Activated B cell treated with CpG ODN at 0.5 μM for 24 hours (primary cell): ENCODE results near the gene DAO. TPM values are rescaled to one million over a fixed set of nuclear protein-coding genes. Genes with fewer than 3 reads are reported as not detected.
"Not testable (repeated sequence)": the region's sequence is repeated elsewhere in the genome, so short reads cannot be mapped to it uniquely, and the experiment has no call there.

Experiments
- ATAC-seq: fragments of 200-7000 bp; cut with Tn5 transposase; one replicate; pipeline ENCODE4 v1.10.0; 2021; ENCODE audit warnings: low read depth, mild to moderate bottlenecking, moderate library complexity
- CTCF ChIA-PET: fragments of 350-600 bp; sonication (Branson Sonifier 250); formaldehyde crosslinking; loops from one replicate; lab custom pipeline; 2021; ENCODE audit warnings: antibody characterized with exemption; lab: Charles Lee
- POLR2A ChIA-PET: fragments of 350-600 bp; sonication (Branson Sonifier 250); formaldehyde crosslinking; loops from one replicate; lab custom pipeline; 2021; ENCODE audit warnings: antibody characterized with exemption; lab: Charles Lee
- DNase-seq: peaks from one replicate; pipeline ENCODE4 v3.0.0; 2022
- H3K27ac Mint-ChIP-seq: one replicate; pipeline ENCODE4 v1.8.0; 2020; ENCODE audit warnings: mixed read lengths
- H3K27me3 Mint-ChIP-seq: one replicate; pipeline ENCODE4 v1.8.0; 2021; ENCODE audit warnings: mixed read lengths
- H3K36me3 Mint-ChIP-seq: one replicate; pipeline ENCODE4 v1.8.0; 2021; ENCODE audit warnings: low read depth, mixed read lengths
- H3K4me1 Mint-ChIP-seq: one replicate; pipeline ENCODE4 v1.8.0; 2021; ENCODE audit warnings: mixed read lengths
- H3K4me3 Mint-ChIP-seq: one replicate; pipeline ENCODE4 v1.8.0; 2020; ENCODE audit warnings: mild to moderate bottlenecking, mixed read lengths
- H3K9me3 Mint-ChIP-seq: one replicate; pipeline ENCODE4 v1.8.0; 2020; ENCODE audit warnings: mixed read lengths
- intact Hi-C: fragments of 100-400 bp; cut with micrococcal nuclease; formaldehyde crosslinking; loops from one replicate; pipeline ENCODE4 v1.15.1; 2024
- total RNA-seq: library from RNA; stranded (reverse); gene quantifications from 2 replicates; pipeline ENCODE4 v1.2.3, GENCODE V29; 2022
- TF ChIP-seq, protein P1 (sequence below): fragments of 200-600 bp; IDR thresholded peaks from one replicate; pipeline ENCODE4 v1.8.0; 2022; ENCODE audit warnings: antibody characterized with exemption, mild to moderate bottlenecking

Gene DAO
- total RNA-seq, 1 donor from 2014 or later = not detected

DNA sequence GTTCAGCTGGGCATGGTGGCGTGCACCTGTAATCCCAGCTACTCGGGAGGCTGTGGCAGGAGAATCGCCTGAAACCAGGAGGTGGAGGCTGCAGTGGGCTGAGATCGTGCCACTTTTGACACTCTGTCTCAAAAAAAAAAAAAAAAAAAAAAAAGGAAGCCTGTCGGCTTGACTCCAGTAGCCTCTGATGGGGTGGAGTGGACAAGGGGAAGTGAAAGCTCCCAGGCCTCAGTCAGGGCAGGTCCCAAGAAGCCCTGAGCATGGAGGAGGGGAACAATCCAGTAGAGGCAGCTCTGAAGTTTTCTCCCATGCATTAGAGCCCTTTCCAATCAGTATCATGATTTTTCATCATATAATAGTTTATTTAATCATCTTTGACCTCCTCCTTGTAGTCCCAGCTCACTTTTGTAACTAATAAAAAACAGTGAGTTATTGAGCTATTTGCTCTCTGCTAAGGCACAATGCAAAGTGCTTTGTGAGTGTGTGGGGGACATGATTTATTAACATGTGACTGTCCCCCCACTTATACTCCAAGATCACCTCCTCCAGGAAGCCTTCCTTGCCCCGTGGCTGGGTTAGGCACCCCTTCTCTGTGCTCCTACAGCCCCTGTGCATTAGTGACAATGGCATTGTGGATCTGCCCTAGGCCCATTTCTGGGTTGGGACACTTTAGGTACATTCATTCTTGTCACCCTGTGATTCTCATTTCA is 17.9 kb upstream of the DAO start:
- H3K4me1 Mint-ChIP-seq = peaks cover 42% of the 10 kb centered on the region
- peak overlapping the region; percentile 27 for H3K27ac Mint-ChIP-seq
- intact Hi-C loops = loop anchor here (2.0 to 5.0 kb wide), 2 partner anchors 191 to 230 kb away; partner anchors contain the start of genes ALKBH2 and USP30

GRCh38 chr12:108862588-108862959 is 17.3 kb upstream of the DAO start:
- Mint-ChIP-seq H3K27ac (peak overlapping the region; percentile 27), H3K9me3 (no peaks in the 10 kb centered on the region), H3K27me3 (no peaks in the 10 kb centered on the region), H3K4me3 (no peak overlapping the region), H3K36me3 (no peaks in the 10 kb centered on the region), H3K4me1 (peaks cover 42% of the 10 kb centered on the region)
- intact Hi-C loops = loop anchor here (2.0 to 5.0 kb wide), 2 partner anchors 190 to 230 kb away; partner anchors contain the start of genes ALKBH2 and USP30
- ATAC-seq (no peak), DNase-seq (no peak)
- TF ChIP-seq, protein P1, sequence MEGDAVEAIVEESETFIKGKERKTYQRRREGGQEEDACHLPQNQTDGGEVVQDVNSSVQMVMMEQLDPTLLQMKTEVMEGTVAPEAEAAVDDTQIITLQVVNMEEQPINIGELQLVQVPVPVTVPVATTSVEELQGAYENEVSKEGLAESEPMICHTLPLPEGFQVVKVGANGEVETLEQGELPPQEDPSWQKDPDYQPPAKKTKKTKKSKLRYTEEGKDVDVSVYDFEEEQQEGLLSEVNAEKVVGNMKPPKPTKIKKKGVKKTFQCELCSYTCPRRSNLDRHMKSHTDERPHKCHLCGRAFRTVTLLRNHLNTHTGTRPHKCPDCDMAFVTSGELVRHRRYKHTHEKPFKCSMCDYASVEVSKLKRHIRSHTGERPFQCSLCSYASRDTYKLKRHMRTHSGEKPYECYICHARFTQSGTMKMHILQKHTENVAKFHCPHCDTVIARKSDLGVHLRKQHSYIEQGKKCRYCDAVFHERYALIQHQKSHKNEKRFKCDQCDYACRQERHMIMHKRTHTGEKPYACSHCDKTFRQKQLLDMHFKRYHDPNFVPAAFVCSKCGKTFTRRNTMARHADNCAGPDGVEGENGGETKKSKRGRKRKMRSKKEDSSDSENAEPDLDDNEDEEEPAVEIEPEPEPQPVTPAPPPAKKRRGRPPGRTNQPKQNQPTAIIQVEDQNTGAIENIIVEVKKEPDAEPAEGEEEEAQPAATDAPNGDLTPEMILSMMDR = no peak
- POLR2A ChIA-PET = interaction anchor here (0.7 to 1.6 kb wide), 4 partner anchors 10 to 190 kb away, joined by 3 to 22 read pairs (median 5); partner anchors contain the start of gene USP30
- CTCF ChIA-PET = interaction anchor here (1.3 kb wide), 1 partner anchor 22 kb away, joined by 4 read pairs; no protein-coding TSS in a partner anchor

More for the DNA sequence above, 17.9 kb upstream of the DAO start:
- Mint-ChIP-seq H3K4me3 (no peak overlapping the region), H3K9me3 (no peaks in the 10 kb centered on the region), H3K36me3 (no peaks in the 10 kb centered on the region), H3K27me3 (no peaks in the 10 kb centered on the region)
- CTCF ChIA-PET = interaction anchor here (1.3 kb wide), 1 partner anchor 23 kb away, joined by 4 read pairs; no protein-coding TSS in a partner anchor
- POLR2A ChIA-PET = interaction anchor here (0.6 to 1.6 kb wide), 6 partner anchors 9 to 227 kb away, joined by 3 to 22 read pairs (median 5); partner anchors contain the start of gene USP30
- ATAC-seq (peak; percentile 47), DNase-seq (peak; percentile 44)
- TF ChIP-seq, protein P1 = no peak

DNA sequence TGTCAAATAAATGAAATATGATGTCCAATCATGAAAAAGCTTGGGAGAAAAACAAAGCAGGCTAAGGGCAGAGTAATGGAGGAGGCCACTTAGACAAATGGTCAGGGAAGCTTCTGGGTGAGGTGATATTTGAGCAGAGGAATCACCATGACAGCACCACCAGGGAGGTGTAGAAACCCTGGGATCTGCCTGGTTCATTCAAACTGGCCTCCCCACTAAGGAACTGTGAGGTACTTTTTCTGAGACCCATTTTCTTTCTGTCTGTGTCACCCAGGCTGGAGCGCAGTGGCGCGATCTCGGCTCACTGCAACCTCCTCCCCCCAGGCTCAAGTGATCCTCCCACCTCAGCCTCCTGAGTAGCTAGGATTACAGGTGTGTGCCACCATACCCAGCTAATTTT is 14.7 kb upstream of the DAO start:
- H3K27ac Mint-ChIP-seq = no peak overlapping the region
- POLR2A ChIA-PET = interaction anchor here (0.7 kb wide), 1 partner anchor 77 kb away, joined by 7 read pairs; no protein-coding TSS in a partner anchor
- DNase-seq (no peak), ATAC-seq (no peak)
- no peaks in the 10 kb centered on the region for H3K36me3 Mint-ChIP-seq
- CTCF ChIA-PET = no interaction called here
- intact Hi-C loops = no loop called here
- H3K4me3 Mint-ChIP-seq = no peak overlapping the region
- peaks cover 23% of the 10 kb centered on the region for H3K4me1 Mint-ChIP-seq
- TF ChIP-seq, protein P1 = no peak
- no peaks in the 10 kb centered on the region for H3K9me3 Mint-ChIP-seq
- H3K27me3 Mint-ChIP-seq = no peaks in the 10 kb centered on the region

GRCh38 chr12:108866083-108866482 is 13.8 kb upstream of the DAO start:
- peaks cover 15% of the 10 kb centered on the region for H3K4me1 Mint-ChIP-seq
- ATAC-seq, H3K9me3 Mint-ChIP-seq, DNase-seq, H3K27ac Mint-ChIP-seq, intact Hi-C loops, H3K36me3 Mint-ChIP-seq, H3K27me3 Mint-ChIP-seq, H3K4me3 Mint-ChIP-seq, CTCF ChIA-PET: not testable (repeated sequence)
- POLR2A ChIA-PET = interaction anchor here (0.7 kb wide), 1 partner anchor 77 kb away, joined by 7 read pairs; no protein-coding TSS in a partner anchor

DNA sequence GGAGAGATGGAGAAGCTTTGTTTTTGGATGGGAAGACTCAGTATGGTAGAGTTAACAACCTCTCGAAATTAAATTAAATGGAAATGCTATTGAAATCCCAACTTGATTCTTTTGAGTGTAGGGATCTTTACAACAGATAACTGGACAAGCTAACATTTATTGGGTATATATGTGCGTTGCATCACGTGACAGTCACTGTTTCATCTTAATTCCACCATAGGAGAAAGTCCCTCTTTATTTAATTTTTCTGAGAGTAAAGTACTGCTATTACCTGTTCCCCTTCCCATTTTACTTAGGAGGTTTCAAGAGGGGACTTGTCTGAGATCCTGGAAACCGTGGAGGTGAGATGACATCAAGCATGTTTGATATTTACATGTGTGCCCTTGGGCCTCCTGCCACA is 11.1 kb upstream of the DAO start:
- ATAC-seq (no peak), DNase-seq (no peak)
- Mint-ChIP-seq H3K27ac (no peak overlapping the region), H3K9me3 (no peaks in the 10 kb centered on the region), H3K4me3 (no peak overlapping the region), H3K27me3 (no peaks in the 10 kb centered on the region), H3K36me3 (no peaks in the 10 kb centered on the region), H3K4me1 (no peaks in the 10 kb centered on the region)
- ChIA-PET CTCF (interaction anchor here (0.9 to 1.5 kb wide), 2 partner anchors 16 to 21 kb away, joined by 4 read pairs; no protein-coding TSS in a partner anchor), POLR2A (no interaction called here)
- TF ChIP-seq, protein P1 = no peak
- intact Hi-C loops = no loop called here
